Measurements from ENCODE around the gene S100A4. TPM values are rescaled to one million over a fixed set of nuclear protein-coding genes. Genes with fewer than 3 reads are reported as not detected.

Gene S100A4
- total RNA-seq, 1 experiment from 2014 or later: 384 TPM

DNA sequence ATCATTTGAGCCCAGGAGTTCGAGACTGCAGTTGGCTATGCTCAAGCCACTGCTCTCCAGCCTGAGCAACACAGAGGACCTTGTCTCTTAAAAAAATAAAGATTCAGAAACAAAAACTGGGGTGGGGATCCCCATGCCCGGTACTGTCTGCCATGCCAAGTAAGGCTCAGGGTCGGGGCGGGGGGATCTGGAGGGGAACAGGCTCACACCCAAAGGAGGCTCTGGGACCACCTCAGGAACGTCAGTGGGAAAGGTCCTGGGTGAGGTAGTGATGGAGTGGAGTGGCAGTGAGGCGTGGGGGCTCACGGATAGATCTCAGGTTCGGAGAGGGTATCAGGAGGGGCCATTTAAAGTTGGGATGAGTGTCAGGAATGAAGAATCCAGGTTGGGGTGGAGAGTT, 765 bp upstream of the S100A4 start:
- POLR2A ChIA-PET: interaction anchor here (0.6 to 5.6 kb wide), 3 partner anchors 12 to 19 kb away, joined by 4 to 67 read pairs (median 33); partner anchors contain the start of genes S100A2 and S100A6
- H3K9ac ChIP-seq (ENCODE audit: low read length): peak overlapping the region; percentile 81

More for the DNA sequence above, 765 bp upstream of the S100A4 start:
- H3K27me3 ChIP-seq (ENCODE audit: insufficient read depth, low read length): no peaks in the 10 kb centered on the region
- H3K9me3 ChIP-seq (ENCODE audit: control insufficient read depth in 1 of 2, insufficient read depth in 1 of 2, low read depth in 1 of 2, low read length in 2 of 2): no peaks in the 10 kb centered on the region
- no peak overlapping the region for H2AFZ ChIP-seq (ENCODE audit: low read depth, low read length, poor library complexity, severe bottlenecking)
- H3K4me3 ChIP-seq (replicated peaks in 1 of 2; ENCODE audit: low read depth in 1 of 2, low read length in 2 of 2): peak overlapping the region; percentile 50 to 54; a peak in 3 of 4 replicates
- CTCF ChIA-PET: interaction anchor here (1.5 to 1.9 kb wide), 2 partner anchors 13 to 82 kb away, joined by 4 to 5 read pairs; partner anchors contain the start of gene S100A1
- peak overlapping the region; percentile 97 for H3K27ac ChIP-seq (ENCODE audit: low read depth, low read length)
- H3K4me1 ChIP-seq (ENCODE audit: control insufficient read depth in 1 of 2, insufficient read depth in 2 of 2, low read length in 2 of 2): peaks cover 91 to 100% of the 10 kb centered on the region in 2 experiments
- intact Hi-C loops (cut with micrococcal nuclease): no loop called here
- TF ChIP-seq EGR1 (IDR thresholded peaks at IDR 0.05; ENCODE audit: low read depth): no peak
- no peak for TF ChIP-seq POLR2A (IDR thresholded peaks at IDR 0.05; ENCODE audit: borderline replicate concordance, extremely low read depth, insufficient read depth, insufficient read length)
- TF ChIP-seq ZNF274 (IDR thresholded peaks at IDR 0.05; ENCODE audit: low read depth, low read length): no peak
- no peak for TF ChIP-seq ZFX (IDR thresholded peaks at IDR 0.05)
- TF ChIP-seq, protein P1, sequence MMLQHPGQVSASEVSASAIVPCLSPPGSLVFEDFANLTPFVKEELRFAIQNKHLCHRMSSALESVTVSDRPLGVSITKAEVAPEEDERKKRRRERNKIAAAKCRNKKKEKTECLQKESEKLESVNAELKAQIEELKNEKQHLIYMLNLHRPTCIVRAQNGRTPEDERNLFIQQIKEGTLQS (IDR thresholded peaks at IDR 0.05): no peak
- TF ChIP-seq TCF7L2 (IDR thresholded peaks at IDR 0.05; ENCODE audit: borderline replicate concordance, extremely low read depth, insufficient read depth, insufficient read length): no peak
- no peak for TF ChIP-seq ELF1 (IDR thresholded peaks at IDR 0.05; ENCODE audit: borderline replicate concordance, low read depth)
- no peak for TF ChIP-seq CEBPB (IDR thresholded peaks at IDR 0.05; ENCODE audit: low read depth)
- no peak for TF ChIP-seq SRF (IDR thresholded peaks at IDR 0.05; ENCODE audit: low read depth)
- TF ChIP-seq FOSL1 (IDR thresholded peaks at IDR 0.05; ENCODE audit: low read depth): no peak
- no peak for TF ChIP-seq POLR2AphosphoS5 (IDR thresholded peaks at IDR 0.05; ENCODE audit: low read depth, low read length)
- TF ChIP-seq, protein P2, sequence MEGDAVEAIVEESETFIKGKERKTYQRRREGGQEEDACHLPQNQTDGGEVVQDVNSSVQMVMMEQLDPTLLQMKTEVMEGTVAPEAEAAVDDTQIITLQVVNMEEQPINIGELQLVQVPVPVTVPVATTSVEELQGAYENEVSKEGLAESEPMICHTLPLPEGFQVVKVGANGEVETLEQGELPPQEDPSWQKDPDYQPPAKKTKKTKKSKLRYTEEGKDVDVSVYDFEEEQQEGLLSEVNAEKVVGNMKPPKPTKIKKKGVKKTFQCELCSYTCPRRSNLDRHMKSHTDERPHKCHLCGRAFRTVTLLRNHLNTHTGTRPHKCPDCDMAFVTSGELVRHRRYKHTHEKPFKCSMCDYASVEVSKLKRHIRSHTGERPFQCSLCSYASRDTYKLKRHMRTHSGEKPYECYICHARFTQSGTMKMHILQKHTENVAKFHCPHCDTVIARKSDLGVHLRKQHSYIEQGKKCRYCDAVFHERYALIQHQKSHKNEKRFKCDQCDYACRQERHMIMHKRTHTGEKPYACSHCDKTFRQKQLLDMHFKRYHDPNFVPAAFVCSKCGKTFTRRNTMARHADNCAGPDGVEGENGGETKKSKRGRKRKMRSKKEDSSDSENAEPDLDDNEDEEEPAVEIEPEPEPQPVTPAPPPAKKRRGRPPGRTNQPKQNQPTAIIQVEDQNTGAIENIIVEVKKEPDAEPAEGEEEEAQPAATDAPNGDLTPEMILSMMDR (IDR thresholded peaks at IDR 0.05 in 2 of 3, conservative IDR thresholded peaks at IDR 0.05 in 1 of 3; ENCODE audit: borderline replicate concordance in 1 of 3, insufficient read depth in 1 of 3, low read depth in 2 of 3, low read length in 2 of 3): no peak
- H3K79me2 ChIP-seq (ENCODE audit: insufficient read depth, low read length): peaks cover 14% of the 10 kb centered on the region; the same call in 1 of the 2 replicates
- RAD21 ChIA-PET (ENCODE audit: low non-redundant PET in 1 of 2, low total read pairs in 2 of 2, uncharacterized antibody in 2 of 2, unreplicated experiment in 2 of 2): interaction anchor here (1.0 to 1.5 kb wide), 2 partner anchors 20 to 22 kb away, joined by 4 to 7 read pairs; partner anchors contain the start of gene S100A2 (in 1 of the 2)
- no peak for DNase-seq (ENCODE audit: low read depth, low spot score)
- peak overlapping the region; percentile 77 for H3K4me2 ChIP-seq (ENCODE audit: low read length)
- no peaks in the 10 kb centered on the region for H3K36me3 ChIP-seq (ENCODE audit: control insufficient read depth in 1 of 2, insufficient read depth in 2 of 2, low read length in 2 of 2)
- BruUV-seq (replicated peaks): no TSS peak
- no peaks in the 10 kb centered on the region for H3K9me2 ChIP-seq (ENCODE audit: insufficient read depth)
- no peaks in the 10 kb centered on the region for H4K20me1 ChIP-seq (ENCODE audit: insufficient read depth)
- ATAC-seq: no peak
